Adrenal gland (tissue), 12 donors: ENCODE measurements around the gene RTCB. TPM values are rescaled to one million over a fixed set of nuclear protein-coding genes. Genes with fewer than 3 reads are reported as not detected.

Experiments
- DNase-seq, 7 donors: peaks; one replicate each; pipeline ENCODE4 v3.0.0-alpha.2; 2019 to 2020
- H3K27ac ChIP-seq, 5 donors: fragments of 200-600 bp; sonication (generic) in 4 of 5; 1 replicate in 3 of 5; 2 replicates in 2 of 5; pipeline versions ENCODE4 v1.5.1 to v1.8.0; 2016 to 2020; ENCODE audit warnings: mild to moderate bottlenecking in 1 of 5
- H3K27me3 ChIP-seq: fragments of 200-600 bp; 2 replicates; pipeline ENCODE4 v1.8.0; 2021
- H3K36me3 ChIP-seq, 2 donors: fragments of 200-600 bp; replicated peaks in 1 of 2; 1 replicate in 1 of 2; 2 replicates in 1 of 2; pipeline versions ENCODE4 v1.5.1 to v1.8.0; 2018 to 2022
- H3K4me1 ChIP-seq, 2 donors: fragments of 200-600 bp; replicated peaks in 1 of 2; 1 replicate in 1 of 2; 2 replicates in 1 of 2; pipeline versions ENCODE4 v1.5.1 to v1.8.0; 2018 to 2021
- H3K4me3 ChIP-seq, 4 donors: fragments of 200-600 bp; sonication (generic) in 3 of 4; one replicate each; pipeline ENCODE4 v1.5.1; 2016 to 2018
- H3K9me3 ChIP-seq, 3 donors: fragments of 200-600 bp; sonication (generic) in 1 of 3; replicated peaks in 1 of 3; 1 replicate in 2 of 3; 2 replicates in 1 of 3; pipeline versions ENCODE4 v1.5.1 to v1.8.0; 2016 to 2021
- CTCF ChIP-seq, 6 experiments: fragments of 450-650 bp in 4 of 6; fragments of 200-600 bp in 2 of 6; sonication (generic) in 1 of 6; IDR thresholded peaks; 1 replicate in 5 of 6; 2 replicates in 1 of 6; pipeline versions ENCODE4 v1.5.1 to v1.8.0; 2016 to 2021; ENCODE audit warnings: antibody characterized with exemption in 6 of 6, mild to moderate bottlenecking in 2 of 6, moderate library complexity in 1 of 6
- POLR2A ChIP-seq, 2 donors: fragments of 450-650 bp; IDR thresholded peaks; one replicate each; pipeline ENCODE4 v1.6.1; 2017; ENCODE audit warnings: antibody characterized with exemption in 2 of 2, mild to moderate bottlenecking in 2 of 2, moderate library complexity in 1 of 2
- WGBS, 4 donors: extraction: QIAGEN DNeasy Blood & Tissue Kit in 2 of 4; methylation state at CpG; one replicate each; pipeline versions ENCODE4 v1.1.5 to v1.1.7; 2013 to 2017; 5-methylcytosine and 5-hydroxymethylcytosine counted together
- intact Hi-C, 2 donors: fragments of 100-400 bp; cut with DNase I; formaldehyde crosslinking; loops; one replicate each; pipeline versions ENCODE4 v1.14.1 to v1.15.0; 2022 to 2023
- polyA plus RNA-seq, 3 donors: library from polyadenylated mRNA; stranded (reverse); fragments of 200-250 nt in 2 of 3; fragments of 350-450 nt in 1 of 3; fragmentation: Illumina TruSeq in 1 of 3; extraction: RNeasy Lipid Tissue Mini Kit (QIAGEN cat#74804) in 1 of 3; gene quantifications; one replicate each; pipeline ENCODE4 v1.2.3, GENCODE V29; 2013 to 2014
- total RNA-seq, 9 donors: library from RNA; depleted of rRNA in 4 of 9; stranded (reverse); fragments of >200 nt in 4 of 9; fragments of 120-200 nt in 1 of 9; fragmentation: NEBNext Ultra II Directional in 1 of 9; extraction: Animal tissue kit (Norgen Biotek cat#: 25700) in 1 of 9; gene quantifications; one replicate each; pipeline versions ENCODE4 v1.1.0 to v1.2.4, GENCODE V29; 2013 to 2023
- donor health status: healthy with polysubstance abuse.
- donor health status: Bipolar disorder and iron deficiency.
- donor health status: DM: yes; HTN: yes; CAD: no.
- donor health status: DM: no; HTN: no; CAD: no.
- donor health status: DM: no; HTN: no; CAD: no.
- donor health status: DM: yes; HTN: yes; CAD: no.

RTCB gene
- total and polyA plus RNA-seq, 12 donors = 24.7 to 108 (median 64.1) TPM

- Histone ChIP-seq H3K4me1 (no peaks in the 10 kb centered on the region), H3K4me3 (no peak overlapping the region), H3K36me3 (no peaks in the 10 kb centered on the region), H3K27ac (no peak overlapping the region), H3K9me3 (no peaks in the 10 kb centered on the region), H3K27me3 (no peaks in the 10 kb centered on the region)
- DNase-seq = no peak
- no peak for TF ChIP-seq CTCF (IDR thresholded peaks at IDR 0.05)
- WGBS, 4 donors = 71 to 81% (median 75%) methylated on average over 9 of the region's 9 CpGs
- intact Hi-C loops = loop anchor here in 1 of 2 donors (5.0 kb wide), 1 partner anchor 51 kb away; no protein-coding TSS in a partner anchor
Observed at GRCh38 chr22:32416556-32417085, 4.6 kb upstream of the RTCB start.

DNA sequence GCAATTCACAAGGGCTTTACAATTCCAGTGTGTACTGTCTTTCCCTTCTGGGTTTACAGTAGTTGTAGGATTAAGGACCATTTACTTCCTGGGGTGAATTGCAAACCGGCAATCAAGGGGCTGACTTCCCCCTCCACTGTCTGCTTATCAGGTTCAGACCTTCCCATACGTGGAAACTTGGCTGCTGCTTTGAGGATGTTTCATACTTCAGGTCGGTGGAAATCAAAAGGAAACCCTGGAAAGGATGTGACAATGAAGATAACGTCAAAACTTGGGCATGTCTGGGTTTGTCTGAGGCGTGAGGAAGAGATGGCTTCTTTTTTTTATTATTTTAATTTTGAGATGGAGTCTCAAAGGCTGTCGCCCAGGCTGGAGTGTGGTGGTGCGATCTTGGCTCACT is 2.1 kb upstream of the RTCB start:
- TF ChIP-seq POLR2A (IDR thresholded peaks at IDR 0.05) (no peak), CTCF (IDR thresholded peaks at IDR 0.05) (no peak)
- H3K9me3 ChIP-seq = no peaks in the 10 kb centered on the region
- H3K27ac ChIP-seq = no peak overlapping the region
- intact Hi-C loops = no loop called here
- H3K27me3 ChIP-seq = no peaks in the 10 kb centered on the region
- peaks cover 4 to 21% of the 10 kb centered on the region in 2 donors for H3K4me1 ChIP-seq
- DNase-seq = peak in 1 of 7 donors; percentile 5
- H3K36me3 ChIP-seq = no peaks in the 10 kb centered on the region
- 53 to 64% (median 56%) methylated on average over 7 of the region's 7 CpGs for WGBS, 4 donors
- no peak overlapping the region for H3K4me3 ChIP-seq

DNA sequence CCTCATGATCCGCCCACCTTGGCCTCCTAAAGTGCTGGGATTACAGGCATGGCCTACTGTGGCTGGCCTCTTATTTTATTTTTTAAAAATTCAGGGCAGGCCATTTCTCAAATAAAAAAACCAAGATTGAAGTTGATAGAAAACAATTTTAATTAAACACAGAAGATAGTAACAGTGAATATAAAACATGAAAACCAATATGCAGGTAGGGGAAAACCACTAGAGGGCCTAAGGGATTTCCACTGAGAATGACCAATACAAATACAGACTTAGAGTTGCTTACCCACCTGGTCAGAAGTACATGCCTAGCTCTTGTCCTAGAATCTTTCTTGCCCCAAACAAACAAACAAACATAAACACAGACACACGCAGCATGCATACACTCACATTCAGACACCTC is 1.7 kb upstream of the RTCB start:
- Histone ChIP-seq H3K27me3 (no peaks in the 10 kb centered on the region), H3K27ac (no peak overlapping the region), H3K9me3 (no peaks in the 10 kb centered on the region), H3K4me1 (peaks cover 4 to 24% of the 10 kb centered on the region in 2 donors), H3K36me3 (no peaks in the 10 kb centered on the region), H3K4me3 (no peak overlapping the region)
- intact Hi-C loops = no loop called here
- DNase-seq = no peak
- TF ChIP-seq CTCF (IDR thresholded peaks at IDR 0.05) = peak in 4 of 6 experiments; percentile 7 to 34 (median 20)
- no peak for TF ChIP-seq POLR2A (IDR thresholded peaks at IDR 0.05)
- WGBS, 4 donors = 70 to 88% (median 81%) methylated on average over 2 of the region's 2 CpGs

DNA sequence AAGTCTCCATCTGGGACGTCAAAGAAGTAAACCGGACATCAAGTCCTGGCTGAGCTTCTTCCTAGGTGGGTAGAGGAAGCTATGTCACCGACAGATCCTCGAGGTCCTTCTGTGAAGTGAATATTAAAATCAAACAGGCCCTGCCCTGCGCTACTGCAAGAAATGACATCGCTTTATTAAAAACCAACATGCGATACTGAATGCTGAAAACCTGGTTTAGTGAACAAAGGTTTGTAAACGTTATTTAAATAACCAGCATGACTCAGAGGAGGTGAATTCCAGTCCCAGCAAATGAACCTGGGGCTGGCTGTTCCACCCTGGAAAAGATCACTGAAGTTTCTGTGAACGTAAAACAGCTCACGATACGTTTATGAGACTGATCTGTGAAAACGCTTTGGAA is 645 bp downstream of the RTCB start:
- intact Hi-C loops = no loop called here
- Histone ChIP-seq H3K36me3 (peaks cover 0 to 21% of the 10 kb centered on the region in 2 donors), H3K27me3 (no peaks in the 10 kb centered on the region), H3K9me3 (no peaks in the 10 kb centered on the region), H3K4me3 (peak overlapping the region; percentile 30 to 83 (median 57)), H3K4me1 (peaks cover 4 to 24% of the 10 kb centered on the region in 2 donors), H3K27ac (peak overlapping the region in 3 of 5 donors; percentile 61 to 84 (median 69))
- DNase-seq = no peak
- no peak for TF ChIP-seq CTCF (IDR thresholded peaks at IDR 0.05)
- no peak for TF ChIP-seq POLR2A (IDR thresholded peaks at IDR 0.05)
- 1 to 2% (median 2%) methylated on average over 12 of the region's 12 CpGs for WGBS, 4 donors
